ENCODE data around the gene GRM8. TPM values are rescaled to one million over a fixed set of nuclear protein-coding genes. Genes with fewer than 3 reads are reported as not detected.
"Not testable (repeated sequence)": the region's sequence is repeated elsewhere in the genome, so short reads cannot be mapped to it uniquely, and the experiment has no call there.

The GRM8 gene
- total RNA-seq, 1 donor from 2014 or later, result 8.1 TPM

DNA sequence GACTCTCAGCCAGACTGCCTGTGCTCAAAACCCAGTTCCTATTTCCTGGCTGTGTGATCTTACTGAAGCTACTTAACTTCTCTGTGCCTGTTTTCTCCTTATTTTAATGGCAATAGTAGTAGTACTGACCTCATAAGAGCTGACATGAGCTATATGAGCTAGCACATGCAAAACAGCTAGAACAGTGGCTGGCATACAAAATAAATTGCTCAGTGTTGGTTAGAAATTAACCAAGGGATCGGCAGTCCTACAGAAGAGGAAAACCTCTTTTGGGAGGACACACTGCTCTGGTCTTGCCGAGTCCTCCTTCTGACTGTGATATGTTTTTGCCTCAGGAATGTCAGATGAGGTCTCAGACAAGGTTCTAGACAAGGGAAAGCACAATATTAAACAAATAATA is 322.6 kb downstream of the GRM8 start:
- no peaks in the 10 kb centered on the region for H3K36me3 Mint-ChIP-seq
- no peak for DNase-seq (ENCODE audit: extremely low spot score, unreplicated experiment)

DNA sequence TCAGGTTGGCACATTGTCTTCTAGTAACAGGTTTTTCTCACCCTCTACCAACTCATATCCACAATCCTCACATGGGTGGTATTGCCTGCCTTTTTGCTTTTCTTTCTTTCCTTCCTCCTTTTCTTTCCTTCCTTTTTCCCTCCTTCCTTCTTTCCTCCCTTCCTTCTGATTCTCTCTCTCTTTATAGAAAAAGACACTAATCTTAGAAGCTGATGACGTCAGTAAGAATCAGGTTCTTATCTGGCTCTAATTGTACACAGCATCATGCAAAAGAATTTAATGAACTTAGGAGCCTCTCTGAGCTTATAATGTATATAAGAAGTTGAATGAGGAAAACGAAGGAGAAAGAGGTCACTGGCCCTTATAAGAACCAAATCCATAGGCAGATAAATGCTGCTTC is 328.3 kb downstream of the GRM8 start:
- no peak overlapping the region for H3K4me3 Mint-ChIP-seq
- no peak for DNase-seq (ENCODE audit: extremely low spot score, unreplicated experiment)
- peaks cover 9% of the 10 kb centered on the region for H3K27me3 Mint-ChIP-seq
- H3K4me1 Mint-ChIP-seq (ENCODE audit: unreplicated experiment), result no peaks in the 10 kb centered on the region
- no peak overlapping the region for H3K27ac Mint-ChIP-seq
- TF ChIP-seq, protein P1, sequence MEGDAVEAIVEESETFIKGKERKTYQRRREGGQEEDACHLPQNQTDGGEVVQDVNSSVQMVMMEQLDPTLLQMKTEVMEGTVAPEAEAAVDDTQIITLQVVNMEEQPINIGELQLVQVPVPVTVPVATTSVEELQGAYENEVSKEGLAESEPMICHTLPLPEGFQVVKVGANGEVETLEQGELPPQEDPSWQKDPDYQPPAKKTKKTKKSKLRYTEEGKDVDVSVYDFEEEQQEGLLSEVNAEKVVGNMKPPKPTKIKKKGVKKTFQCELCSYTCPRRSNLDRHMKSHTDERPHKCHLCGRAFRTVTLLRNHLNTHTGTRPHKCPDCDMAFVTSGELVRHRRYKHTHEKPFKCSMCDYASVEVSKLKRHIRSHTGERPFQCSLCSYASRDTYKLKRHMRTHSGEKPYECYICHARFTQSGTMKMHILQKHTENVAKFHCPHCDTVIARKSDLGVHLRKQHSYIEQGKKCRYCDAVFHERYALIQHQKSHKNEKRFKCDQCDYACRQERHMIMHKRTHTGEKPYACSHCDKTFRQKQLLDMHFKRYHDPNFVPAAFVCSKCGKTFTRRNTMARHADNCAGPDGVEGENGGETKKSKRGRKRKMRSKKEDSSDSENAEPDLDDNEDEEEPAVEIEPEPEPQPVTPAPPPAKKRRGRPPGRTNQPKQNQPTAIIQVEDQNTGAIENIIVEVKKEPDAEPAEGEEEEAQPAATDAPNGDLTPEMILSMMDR (conservative IDR thresholded peaks at IDR 0.05), result no peak
- H3K36me3 Mint-ChIP-seq, result no peaks in the 10 kb centered on the region
- no peaks in the 10 kb centered on the region for H3K9me3 Mint-ChIP-seq

More for the DNA sequence above, 322.6 kb downstream of the GRM8 start:
- H3K4me3 Mint-ChIP-seq, result no peak overlapping the region
- H3K4me1 Mint-ChIP-seq (ENCODE audit: unreplicated experiment), result no peaks in the 10 kb centered on the region
- H3K27me3 Mint-ChIP-seq, result peaks cover 5% of the 10 kb centered on the region
- no peaks in the 10 kb centered on the region for H3K9me3 Mint-ChIP-seq
- TF ChIP-seq, protein P1 (conservative IDR thresholded peaks at IDR 0.05), result no peak
- H3K27ac Mint-ChIP-seq, result no peak overlapping the region

DNA sequence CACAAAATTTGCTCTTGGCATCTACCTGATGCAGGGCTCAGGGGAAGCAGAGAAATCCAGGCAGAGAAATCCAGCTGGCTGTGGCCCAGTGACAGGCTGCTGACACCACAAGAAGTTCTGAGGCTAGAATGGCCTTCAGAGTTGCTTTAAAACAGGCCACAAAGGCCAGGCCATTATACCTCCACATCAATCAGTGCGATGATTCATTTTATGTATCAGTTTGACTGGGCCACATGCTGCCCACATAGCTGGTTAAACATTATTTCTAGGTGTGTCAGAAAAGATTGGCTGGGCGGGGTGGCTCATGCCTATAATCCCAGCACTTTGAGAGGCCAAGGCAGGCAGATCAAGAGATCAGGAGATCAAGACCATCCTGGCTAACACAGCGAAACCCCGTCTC is 341.1 kb downstream of the GRM8 start:
- H3K4me1 Mint-ChIP-seq (ENCODE audit: unreplicated experiment); DNase-seq (ENCODE audit: extremely low spot score, unreplicated experiment); H3K27me3 Mint-ChIP-seq; H3K9me3 Mint-ChIP-seq; H3K27ac Mint-ChIP-seq; H3K4me3 Mint-ChIP-seq; H3K36me3 Mint-ChIP-seq: not testable (repeated sequence)

DNA sequence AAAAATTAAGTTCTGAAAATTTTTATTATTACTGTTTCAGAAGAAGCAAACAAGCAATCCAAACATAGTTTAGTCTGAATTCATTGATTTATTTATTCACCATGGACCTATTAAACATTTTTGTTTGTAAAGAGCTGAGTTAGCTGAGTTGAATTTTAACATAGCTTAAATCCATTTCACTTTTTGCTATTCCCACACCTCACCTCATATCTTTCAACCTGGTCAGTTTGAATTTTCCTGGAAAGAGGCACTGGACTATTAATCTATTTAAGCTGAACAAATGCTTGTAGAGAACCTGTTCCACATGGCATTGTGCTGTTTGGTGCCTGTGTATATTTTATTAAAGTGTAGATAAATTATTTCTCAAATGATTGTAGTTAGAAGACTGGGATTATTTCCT is 344.2 kb downstream of the GRM8 start:
- H3K27me3 Mint-ChIP-seq; DNase-seq (ENCODE audit: extremely low spot score, unreplicated experiment); H3K36me3 Mint-ChIP-seq; H3K4me1 Mint-ChIP-seq (ENCODE audit: unreplicated experiment); H3K4me3 Mint-ChIP-seq; H3K27ac Mint-ChIP-seq; H3K9me3 Mint-ChIP-seq: not testable (repeated sequence)

DNA sequence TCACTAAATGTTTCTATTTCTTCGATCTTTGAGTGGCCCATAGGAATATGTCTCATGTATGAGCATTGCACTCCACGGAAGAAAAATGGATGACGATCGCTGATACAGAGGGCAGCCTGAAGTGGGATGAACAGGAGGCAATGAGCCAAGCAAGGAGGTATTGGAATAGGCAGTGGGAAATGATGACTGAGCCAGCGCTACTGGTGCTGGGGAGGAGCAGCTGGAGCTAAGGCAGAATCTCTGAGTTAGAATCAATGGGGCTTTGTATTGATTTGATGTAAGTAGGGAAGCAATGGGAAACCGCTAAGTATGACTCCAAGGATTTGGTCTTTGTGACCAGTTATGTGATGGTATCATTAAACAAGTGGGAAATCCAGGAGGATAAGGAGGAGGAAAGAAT is 345.1 kb downstream of the GRM8 start:
- not testable (repeated sequence) for DNase-seq (ENCODE audit: extremely low spot score, unreplicated experiment); H3K4me3 Mint-ChIP-seq; H3K9me3 Mint-ChIP-seq; H3K36me3 Mint-ChIP-seq; H3K27me3 Mint-ChIP-seq; H3K4me1 Mint-ChIP-seq (ENCODE audit: unreplicated experiment); H3K27ac Mint-ChIP-seq

DNA sequence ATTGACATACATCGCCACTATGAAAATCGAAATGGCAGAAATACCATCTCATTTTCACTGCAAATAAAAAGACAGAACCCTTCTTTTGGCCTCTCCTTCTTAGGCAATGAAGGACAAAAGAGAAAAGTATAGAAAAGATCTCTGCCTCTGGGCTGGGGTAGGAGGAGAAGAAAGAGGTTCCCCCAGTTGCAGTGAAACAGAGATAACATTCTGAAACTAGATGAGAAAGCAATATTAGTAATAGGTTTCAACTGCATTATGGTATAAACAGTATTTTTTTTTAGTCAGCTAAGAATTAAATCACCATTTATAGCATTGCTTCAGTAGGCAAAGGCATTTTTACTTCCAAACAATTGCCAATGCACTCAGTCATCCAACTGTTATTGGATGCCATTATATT is 347.5 kb downstream of the GRM8 start:
- not testable (repeated sequence) for H3K36me3 Mint-ChIP-seq; H3K4me3 Mint-ChIP-seq; H3K4me1 Mint-ChIP-seq (ENCODE audit: unreplicated experiment); DNase-seq (ENCODE audit: extremely low spot score, unreplicated experiment); H3K27ac Mint-ChIP-seq; H3K9me3 Mint-ChIP-seq; H3K27me3 Mint-ChIP-seq

DNA sequence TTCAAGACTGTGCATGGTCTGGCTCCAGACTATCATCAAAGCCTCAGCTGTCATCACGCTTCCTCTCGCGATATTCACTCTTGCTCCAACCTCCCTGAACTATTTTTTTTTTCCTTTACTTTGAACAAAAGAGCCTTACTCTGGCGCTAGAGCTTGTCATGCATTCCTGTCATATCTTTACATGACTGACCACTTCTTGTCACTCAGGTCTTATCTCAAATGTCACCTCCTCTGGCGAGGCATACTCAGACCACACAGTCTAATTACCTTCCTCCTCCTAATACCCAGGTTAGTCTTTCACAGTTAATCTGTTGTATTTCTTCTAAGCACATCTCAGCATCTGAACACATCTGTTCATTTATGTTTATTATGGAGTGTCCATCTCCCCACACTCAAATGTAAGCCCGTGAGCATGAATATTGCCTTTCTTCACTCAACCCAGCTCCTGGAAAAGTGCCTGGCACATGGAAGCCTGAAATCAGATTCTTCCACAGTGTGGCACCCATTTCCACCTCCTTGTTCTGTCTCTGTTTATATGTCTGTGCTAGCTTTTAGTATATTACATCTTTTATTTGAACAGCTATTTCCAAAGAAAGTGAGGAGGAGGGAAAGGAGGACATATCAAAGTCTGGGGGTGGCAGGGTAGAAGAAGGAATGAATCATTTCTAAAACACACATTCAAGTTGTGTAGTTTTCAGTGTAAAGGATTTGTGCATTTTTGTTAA is 351.5 kb downstream of the GRM8 start:
- not testable (repeated sequence) for H3K27ac Mint-ChIP-seq; H3K4me3 Mint-ChIP-seq; H3K36me3 Mint-ChIP-seq; H3K9me3 Mint-ChIP-seq; H3K27me3 Mint-ChIP-seq; H3K4me1 Mint-ChIP-seq (ENCODE audit: unreplicated experiment); DNase-seq (ENCODE audit: extremely low spot score, unreplicated experiment)

DNA sequence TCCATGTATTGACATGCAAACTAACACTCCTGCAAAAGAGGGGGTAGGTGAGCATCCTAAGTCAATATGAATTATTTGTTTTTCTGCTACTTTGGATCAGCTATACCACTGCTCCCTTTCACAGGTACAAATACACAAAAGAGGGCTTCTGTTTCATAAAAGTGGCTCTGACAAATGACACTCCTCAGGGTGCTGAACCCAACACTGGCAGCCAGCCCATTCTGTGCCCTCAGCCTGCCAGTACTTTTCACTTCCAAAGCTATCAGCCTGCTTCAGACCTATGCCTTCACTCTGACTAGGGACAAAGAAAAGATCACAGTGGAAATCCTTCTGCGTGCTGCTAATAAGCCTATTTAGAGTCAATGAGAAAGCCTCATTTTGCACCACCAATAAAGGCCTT is 364.8 kb downstream of the GRM8 start:
- H3K27me3 Mint-ChIP-seq; H3K4me3 Mint-ChIP-seq; H3K27ac Mint-ChIP-seq; H3K36me3 Mint-ChIP-seq; DNase-seq (ENCODE audit: extremely low spot score, unreplicated experiment); H3K4me1 Mint-ChIP-seq (ENCODE audit: unreplicated experiment); H3K9me3 Mint-ChIP-seq: not testable (repeated sequence)

DNA sequence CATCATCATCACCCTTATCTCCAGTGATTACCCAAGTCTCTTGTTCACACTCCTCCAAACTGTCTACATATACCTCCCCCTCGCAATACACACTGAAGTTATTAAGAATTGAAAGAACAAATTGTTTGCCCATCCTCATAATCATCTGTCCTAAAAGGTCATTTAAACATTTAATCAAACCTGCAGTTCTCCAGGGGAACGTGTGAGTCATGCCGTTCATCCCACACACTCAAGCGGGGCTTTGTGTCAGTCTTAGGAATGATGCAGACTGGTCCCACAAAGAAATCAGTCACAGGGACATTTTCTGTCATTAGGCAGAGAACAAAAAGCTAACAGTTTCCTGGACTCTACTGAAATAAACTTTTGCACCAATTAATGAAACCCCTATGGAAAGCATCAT is 365.2 kb downstream of the GRM8 start:
- not testable (repeated sequence) for H3K9me3 Mint-ChIP-seq; H3K36me3 Mint-ChIP-seq; H3K4me3 Mint-ChIP-seq; H3K27me3 Mint-ChIP-seq; DNase-seq (ENCODE audit: extremely low spot score, unreplicated experiment); H3K4me1 Mint-ChIP-seq (ENCODE audit: unreplicated experiment); H3K27ac Mint-ChIP-seq

DNA sequence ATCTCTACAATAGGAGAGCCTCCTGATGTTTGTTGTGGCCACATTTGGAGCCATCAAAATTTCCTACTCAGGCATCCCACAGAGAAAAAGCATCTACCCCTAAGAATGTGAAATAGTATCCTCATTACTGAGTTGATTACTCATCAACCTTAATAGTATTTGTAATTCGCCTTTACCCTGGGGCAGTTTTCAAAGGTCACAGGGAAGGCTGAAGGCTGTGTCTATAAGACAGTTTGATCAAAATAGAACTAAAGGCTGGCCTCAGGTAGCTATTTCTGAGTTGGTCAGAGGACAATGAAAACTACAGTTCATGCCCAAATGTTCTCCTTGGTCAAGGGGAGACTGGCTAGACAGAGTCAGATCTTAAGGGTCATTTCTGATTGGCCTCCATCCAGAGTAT is 370.0 kb downstream of the GRM8 start:
- H3K4me1 Mint-ChIP-seq (ENCODE audit: unreplicated experiment); H3K4me3 Mint-ChIP-seq; H3K27me3 Mint-ChIP-seq; H3K36me3 Mint-ChIP-seq; H3K27ac Mint-ChIP-seq; DNase-seq (ENCODE audit: extremely low spot score, unreplicated experiment); H3K9me3 Mint-ChIP-seq: not testable (repeated sequence)
